ENCODE data around the gene APCDD1L.

The APCDD1L gene

GRCh38 chr20:58515233-58516212, at the start of gene APCDD1L:
Gene APCDD1L, minus strand, starts transcription at chr20:58515399. Its CDS starts 692 bp downstream, at chr20:58514707.
- no peak for DNase-seq

- no peak for DNase-seq
Measured at GRCh38 chr20:58559368-58559729, 44.1 kb upstream of the APCDD1L start.

- no peak for DNase-seq
Measured at GRCh38 chr20:58558486-58559367, 43.5 kb upstream of the APCDD1L start.

GRCh38 chr20:58557733-58558342, 42.6 kb upstream of the APCDD1L start:
- no peak for DNase-seq

GRCh38 chr20:58556961-58557360, 41.8 kb upstream of the APCDD1L start:
- DNase-seq, result no peak

- DNase-seq, result no peak
Measured at GRCh38 chr20:58555078-58555765, 40.0 kb upstream of the APCDD1L start.

- no peak for DNase-seq
Measured at GRCh38 chr20:58554541-58554940, 39.3 kb upstream of the APCDD1L start.

- DNase-seq, result no peak
Measured at GRCh38 chr20:58553841-58554240, 38.6 kb upstream of the APCDD1L start.

- DNase-seq, result no peak
Measured at GRCh38 chr20:58553166-58553696, 38.0 kb upstream of the APCDD1L start.

- no peak for DNase-seq
Measured at GRCh38 chr20:58552366-58552934, 37.3 kb upstream of the APCDD1L start.

- DNase-seq, result no peak
Measured at GRCh38 chr20:58551631-58552030, 36.4 kb upstream of the APCDD1L start.

GRCh38 chr20:58550275-58551059, 35.3 kb upstream of the APCDD1L start:
- DNase-seq, result no peak

GRCh38 chr20:58549231-58550209, 34.3 kb upstream of the APCDD1L start:
- no peak for DNase-seq

- no peak for DNase-seq
Measured at GRCh38 chr20:58547623-58548475, 32.6 kb upstream of the APCDD1L start.

- peak; percentile 31 for DNase-seq
Measured at GRCh38 chr20:58546756-58547622, 31.8 kb upstream of the APCDD1L start.

- no peak for DNase-seq
Measured at GRCh38 chr20:58546416-58546711, 31.2 kb upstream of the APCDD1L start.

- DNase-seq, result no peak
Measured at GRCh38 chr20:58545565-58546415, 30.6 kb upstream of the APCDD1L start.
